ENCODE results near the gene SLC16A9. TPM values are rescaled to one million over a fixed set of nuclear protein-coding genes. Genes with fewer than 3 reads are reported as not detected.
A peak's percentile ranks its signal among the peaks of the same experiment; 100 is the strongest.

SLC16A9 gene
- total RNA-seq = 1 to 10 TPM; 1.6 to 1.8 TPM

GRCh38 chr10:59709395-59710125 is at the start of gene SLC16A9:
TSS of gene SLC16A9 (minus strand) at chr10:59709850. CDS start at chr10:59684291, 25,559 bp downstream.
- H3K27ac ChIP-seq = peak within 1 kb of the TSS; percentile 57 to 72
- H3K27me3 ChIP-seq (replicated peaks; ENCODE audit: insufficient read depth) = no peaks in the 10 kb centered on the region
- DNase-seq (ENCODE audit: low spot score) (no peak), ATAC-seq (ENCODE audit: insufficient number of reproducible peaks, low FRiP score, low read depth) (peak; percentile 27)
- H3K36me3 ChIP-seq = no peaks in the 10 kb centered on the region
- no peaks in the 10 kb centered on the region for H3K9me3 ChIP-seq
- H3K4me1 ChIP-seq (ENCODE audit: control insufficient read depth in 1 of 2, low read depth in 2 of 2) = peaks cover 5 to 37% of the 10 kb centered on the region in 2 donors
- peak within 1 kb of the TSS; percentile 88 for H3K4me3 ChIP-seq
- TF ChIP-seq CTCF (IDR thresholded peaks at IDR 0.05) = peak; percentile 34

GRCh38 chr10:59757966-59758365 is 48.3 kb upstream of the SLC16A9 start:
- H3K27me3 ChIP-seq (replicated peaks; ENCODE audit: insufficient read depth) = no peaks in the 10 kb centered on the region
- no peak for ATAC-seq (ENCODE audit: insufficient number of reproducible peaks, low FRiP score, low read depth)

DNA sequence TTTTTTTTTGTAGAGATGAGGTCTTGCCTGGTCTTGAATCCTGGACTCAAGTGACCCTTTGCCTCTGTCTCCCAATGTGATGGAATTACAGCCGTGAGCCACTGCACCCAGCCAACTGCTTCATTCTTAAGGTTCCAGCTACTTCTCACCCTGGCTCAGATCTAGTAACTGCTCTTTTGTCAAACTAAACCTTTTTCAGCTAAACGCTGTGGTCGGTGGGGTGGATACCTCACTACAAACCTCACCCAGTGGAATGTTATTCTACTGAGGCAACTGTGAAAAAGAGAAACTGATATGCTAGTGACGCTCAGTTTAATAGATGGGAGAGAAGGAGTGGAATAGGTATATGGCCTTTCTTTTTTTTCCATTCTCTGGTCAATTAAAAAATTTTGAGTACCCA is 45.3 kb upstream of the SLC16A9 start:
- H3K9me3 ChIP-seq = no peaks in the 10 kb centered on the region
- H3K36me3 ChIP-seq = no peaks in the 10 kb centered on the region
- no peaks in the 10 kb centered on the region for H3K27me3 ChIP-seq (replicated peaks; ENCODE audit: insufficient read depth)
- no peak overlapping the region for H3K27ac ChIP-seq
- no peak for DNase-seq (ENCODE audit: low spot score)
- ATAC-seq (ENCODE audit: insufficient number of reproducible peaks, low FRiP score, low read depth) = no peak
- H3K4me3 ChIP-seq = no peak overlapping the region
- TF ChIP-seq CTCF (IDR thresholded peaks at IDR 0.05) = no peak
- peaks cover 0 to 2% of the 10 kb centered on the region in 2 donors for H3K4me1 ChIP-seq (ENCODE audit: control insufficient read depth in 1 of 2, low read depth in 2 of 2)

More at GRCh38 chr10:59757966-59758365, 48.3 kb upstream of the SLC16A9 start:
- no peaks in the 10 kb centered on the region for H3K9me3 ChIP-seq
- no peak for DNase-seq (ENCODE audit: low spot score)
- no peaks in the 10 kb centered on the region for H3K36me3 ChIP-seq
- H3K4me3 ChIP-seq = no peak overlapping the region
- H3K27ac ChIP-seq = no peak overlapping the region
- TF ChIP-seq CTCF (IDR thresholded peaks at IDR 0.05) = no peak
- peaks cover 0 to 2% of the 10 kb centered on the region in 2 donors for H3K4me1 ChIP-seq (ENCODE audit: control insufficient read depth in 1 of 2, low read depth in 2 of 2)

DNA sequence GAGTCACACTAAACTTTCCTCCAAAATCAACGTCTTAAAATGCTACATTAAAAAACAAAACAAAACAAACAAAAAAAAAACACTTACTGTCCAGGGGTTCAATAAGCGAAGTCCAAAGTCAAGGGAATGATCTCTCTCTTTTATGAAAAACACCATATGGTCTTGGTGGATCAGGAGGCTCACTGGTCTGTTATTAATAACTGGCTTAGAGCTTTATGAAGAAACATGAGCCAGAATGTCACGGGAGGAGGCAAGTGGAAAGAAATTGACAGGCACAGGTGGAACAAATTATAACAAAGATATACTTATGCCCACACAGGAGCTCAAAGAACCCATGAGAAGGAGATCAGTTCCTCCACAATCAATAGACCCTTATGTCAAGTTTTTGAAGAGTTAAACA is 43.6 kb upstream of the SLC16A9 start, which contains the start of gene MRLN:
MRLN (minus strand) TSS at position 189 of the 400 bp plus-strand sequence.
- Histone ChIP-seq H3K36me3 (no peaks in the 10 kb centered on the region), H3K9me3 (no peaks in the 10 kb centered on the region), H3K4me1 (ENCODE audit: control insufficient read depth in 1 of 2, low read depth in 2 of 2) (peaks cover 0 to 2% of the 10 kb centered on the region in 2 donors), H3K27ac (no peak within 1 kb of the TSS), H3K4me3 (no peak within 1 kb of the TSS), H3K27me3 (replicated peaks; ENCODE audit: insufficient read depth) (no peaks in the 10 kb centered on the region)
- TF ChIP-seq CTCF (IDR thresholded peaks at IDR 0.05) = no peak
- ATAC-seq (ENCODE audit: insufficient number of reproducible peaks, low FRiP score, low read depth) (no peak), DNase-seq (ENCODE audit: low spot score) (no peak)

- no peaks in the 10 kb centered on the region for H3K9me3 ChIP-seq
- ATAC-seq (ENCODE audit: insufficient number of reproducible peaks, low FRiP score, low read depth) = no peak
- H3K27me3 ChIP-seq (replicated peaks; ENCODE audit: insufficient read depth) = no peaks in the 10 kb centered on the region
- no peak for DNase-seq (ENCODE audit: low spot score)
- H3K4me3 ChIP-seq = no peak overlapping the region
- H3K36me3 ChIP-seq = no peaks in the 10 kb centered on the region
- H3K27ac ChIP-seq = no peak overlapping the region
- H3K4me1 ChIP-seq (ENCODE audit: control insufficient read depth in 1 of 2, low read depth in 2 of 2) = no peaks in the 10 kb centered on the region
- no peak for TF ChIP-seq CTCF (IDR thresholded peaks at IDR 0.05)
These were observed 42.8 kb upstream of the SLC16A9 start for GRCh38 chr10:59752278-59752940.
